Effector memory CD8-positive, alpha-beta T cell (primary cell): ENCODE data around the gene ITGAX.

ENCODE experiments used
- ATAC-seq: fragments of 150-1000 bp; cut with Tn5 transposase; replicated peaks from 2 replicates; pipeline ENCODE4 v1.10.0; 2021; ENCODE audit warnings: mild to moderate bottlenecking, moderate library complexity
- DNase-seq, 3 experiments: peaks; one replicate each; pipeline ENCODE4 v3.0.0; 2021
- H3K27ac Mint-ChIP-seq, 2 donors: one replicate each; pipeline ENCODE4 v1.8.0; 2022; ENCODE audit warnings: mild to moderate bottlenecking in 2 of 2, mixed read lengths in 2 of 2, moderate library complexity in 2 of 2
- H3K27me3 Mint-ChIP-seq, 2 donors: one replicate each; pipeline ENCODE4 v1.8.0; 2022; ENCODE audit warnings: mixed read lengths in 2 of 2
- H3K36me3 Mint-ChIP-seq: one replicate; pipeline ENCODE4 v1.8.0; 2022; ENCODE audit warnings: mild to moderate bottlenecking, moderate library complexity, mixed read lengths; ENCODE audit not compliant: insufficient read depth
- H3K4me1 Mint-ChIP-seq, 2 donors: one replicate each; pipeline ENCODE4 v1.8.0; 2022; ENCODE audit warnings: low read depth in 2 of 2, mixed read lengths in 2 of 2
- H3K4me3 Mint-ChIP-seq, 2 donors: one replicate each; pipeline ENCODE4 v1.8.0; 2022; ENCODE audit warnings: mild to moderate bottlenecking in 2 of 2, mixed read lengths in 2 of 2, moderate library complexity in 2 of 2
- H3K9me3 Mint-ChIP-seq, 2 donors: one replicate each; pipeline ENCODE4 v1.8.0; 2022; ENCODE audit warnings: mixed read lengths in 2 of 2

ITGAX gene

DNA sequence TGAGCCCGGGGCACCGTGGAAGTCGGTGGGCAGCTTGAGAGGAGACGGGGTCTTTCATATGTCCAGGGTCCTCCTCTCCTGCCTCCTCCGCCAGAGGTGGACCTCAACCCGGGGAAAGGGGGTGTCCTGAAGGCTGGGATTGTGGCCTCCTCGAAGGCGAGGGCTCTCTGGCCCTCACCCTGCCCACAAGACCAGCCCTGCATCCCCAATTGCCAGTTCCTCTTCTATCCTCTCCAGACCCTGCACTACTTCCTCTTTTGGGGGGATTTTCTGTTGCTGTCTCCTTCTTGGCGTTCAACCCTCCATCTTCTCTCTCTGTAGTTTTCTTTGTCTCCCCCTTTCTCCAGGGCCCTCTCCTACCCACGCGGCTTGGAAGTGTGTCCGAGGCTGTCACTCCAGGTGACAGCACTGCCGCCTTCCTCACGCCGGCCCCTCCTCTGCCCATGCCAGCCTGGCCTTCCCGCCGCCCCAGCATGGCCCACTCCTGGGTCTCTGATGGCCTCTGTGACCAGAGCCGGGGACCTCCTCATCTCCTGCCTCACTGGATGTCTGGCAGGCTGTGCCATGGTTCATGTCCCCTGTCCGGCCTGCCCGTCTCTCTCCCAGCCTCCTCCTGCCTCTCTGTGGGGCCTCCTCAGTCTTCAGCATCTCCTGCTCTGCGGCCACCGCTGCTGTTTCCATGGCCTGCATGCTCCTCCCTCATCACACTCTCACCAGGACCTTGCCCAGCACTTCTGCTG lies 2.4 kb upstream of the ITGAX start:
- DNase-seq (no peak), ATAC-seq (no peak)
- Mint-ChIP-seq H3K9me3 (no peaks in the 10 kb centered on the region), H3K4me3 (peak overlapping the region in 1 of 2 donors; percentile 28), H3K27ac (peak overlapping the region; percentile 9 to 71), H3K27me3 (no peaks in the 10 kb centered on the region), H3K36me3 (no peaks in the 10 kb centered on the region), H3K4me1 (peaks cover 43% of the 10 kb centered on the region in 2 donors)

DNA sequence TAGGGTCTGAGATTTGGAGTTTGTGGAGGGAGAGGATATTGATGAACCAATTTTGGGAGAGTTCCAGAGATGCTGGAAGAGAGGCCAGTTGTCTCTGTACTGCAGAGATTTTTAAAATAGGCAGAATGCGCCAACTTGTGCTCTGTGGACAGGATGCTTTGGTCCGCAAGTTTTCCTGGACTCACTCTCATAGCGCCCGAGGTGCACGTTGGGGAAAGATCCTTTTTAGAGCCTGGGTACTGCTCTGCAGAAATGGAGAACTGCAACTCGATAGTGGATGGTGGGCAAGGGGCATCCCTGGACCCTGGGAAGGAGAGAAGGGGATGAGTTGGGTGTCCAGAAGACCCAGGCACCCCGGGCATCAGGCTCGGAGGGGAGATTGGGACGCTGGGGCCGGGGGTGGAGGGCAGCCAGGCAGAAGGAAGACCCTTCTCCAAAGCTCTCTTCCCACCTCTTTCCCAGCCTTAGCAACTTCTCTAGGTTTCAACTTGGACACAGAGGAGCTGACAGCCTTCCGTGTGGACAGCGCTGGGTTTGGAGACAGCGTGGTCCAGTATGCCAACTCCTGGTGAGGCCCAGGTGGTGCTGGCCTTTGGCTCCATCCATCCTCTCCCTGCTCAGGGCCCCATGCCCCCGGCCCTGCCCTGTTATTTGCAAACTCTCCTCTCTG lies 590 bp downstream of the ITGAX start:
- Mint-ChIP-seq H3K36me3 (no peaks in the 10 kb centered on the region), H3K27ac (peak overlapping the region; percentile 74 to 95), H3K4me3 (peak overlapping the region; percentile 71 to 79)

DNA sequence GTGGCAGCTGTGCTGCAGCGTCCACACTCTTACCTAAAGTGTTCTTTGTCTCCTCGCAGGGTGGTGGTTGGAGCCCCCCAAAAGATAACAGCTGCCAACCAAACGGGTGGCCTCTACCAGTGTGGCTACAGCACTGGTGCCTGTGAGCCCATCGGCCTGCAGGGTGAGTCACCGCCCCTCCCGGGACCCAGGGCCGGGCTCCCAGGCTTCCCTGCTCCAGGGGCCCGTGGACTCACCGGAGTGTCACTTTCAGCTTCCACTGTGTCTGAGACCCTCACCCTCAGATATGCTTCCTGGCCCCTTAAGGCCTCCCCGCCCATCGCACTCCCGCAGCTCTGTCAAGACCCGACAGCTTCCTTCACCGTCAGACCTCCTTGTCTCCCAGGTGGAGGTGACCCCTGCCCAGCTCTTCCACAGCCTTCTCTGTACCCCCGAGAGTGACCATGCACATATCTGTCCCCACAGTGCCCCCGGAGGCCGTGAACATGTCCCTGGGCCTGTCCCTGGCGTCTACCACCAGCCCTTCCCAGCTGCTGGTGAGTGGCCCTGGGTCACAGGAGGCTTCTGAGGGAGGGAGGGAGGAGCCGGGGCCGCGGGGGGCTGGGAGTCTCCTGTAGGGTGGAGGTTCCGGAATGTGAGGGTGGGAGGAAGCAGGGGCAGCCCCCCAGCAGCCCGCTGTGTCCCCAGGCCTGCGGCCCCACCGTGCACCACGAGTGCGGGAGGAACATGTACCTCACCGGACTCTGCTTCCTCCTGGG lies 1.8 kb downstream of the ITGAX start:
- Mint-ChIP-seq H3K9me3 (no peaks in the 10 kb centered on the region), H3K4me1 (peaks cover 40 to 45% of the 10 kb centered on the region in 2 donors), H3K27me3 (no peaks in the 10 kb centered on the region), H3K27ac (peak overlapping the region; percentile 49 to 74), H3K36me3 (no peaks in the 10 kb centered on the region), H3K4me3 (peak overlapping the region in 1 of 2 donors; percentile 49)
- ATAC-seq (no peak), DNase-seq (no peak)

More for the DNA sequence above, 590 bp downstream of the ITGAX start:
- Mint-ChIP-seq H3K9me3 (no peaks in the 10 kb centered on the region), H3K4me1 (peaks cover 40 to 42% of the 10 kb centered on the region in 2 donors), H3K27me3 (no peaks in the 10 kb centered on the region)
- DNase-seq (no peak), ATAC-seq (no peak)

DNA sequence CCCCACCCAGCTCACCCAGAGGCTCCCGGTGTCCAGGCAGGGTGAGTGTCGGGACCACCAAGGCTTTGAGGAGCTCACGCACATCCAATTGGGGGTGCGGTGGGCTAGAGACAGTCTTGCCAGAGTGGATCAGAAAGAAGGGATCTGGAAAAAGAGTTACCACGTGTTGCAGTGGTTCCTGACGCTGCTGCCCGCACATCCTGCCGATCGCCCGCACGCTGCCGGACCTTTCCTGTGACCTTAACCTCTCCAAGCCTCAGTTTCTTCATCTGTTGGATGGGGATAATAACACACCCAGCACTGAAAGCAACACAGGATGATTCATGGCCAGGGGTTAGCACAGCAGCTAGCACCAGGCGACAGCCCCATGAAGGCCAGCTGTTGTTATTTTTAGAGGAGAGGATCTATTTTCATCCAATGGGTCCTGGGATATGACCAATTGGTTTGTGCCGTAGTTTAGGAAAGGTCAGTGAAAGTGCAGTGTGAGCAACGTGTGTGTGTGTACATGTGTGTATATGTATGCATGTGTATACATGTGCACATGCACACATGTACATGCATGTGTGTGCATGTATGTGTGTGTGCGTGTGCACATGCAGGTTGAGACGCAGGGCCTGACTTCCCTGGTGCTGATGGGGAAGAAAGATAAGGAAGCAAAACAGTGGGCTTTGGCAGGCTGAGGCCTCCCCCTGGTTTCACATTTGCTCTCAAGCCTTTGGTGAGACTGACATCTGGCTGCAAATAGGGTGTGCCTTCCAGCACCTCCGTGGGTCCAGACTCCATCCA lies 2.5 kb downstream of the ITGAX start:
- DNase-seq (no peak), ATAC-seq (no peak)
- H3K4me1 Mint-ChIP-seq = peaks cover 33 to 38% of the 10 kb centered on the region in 2 donors
- H3K27ac Mint-ChIP-seq = peak overlapping the region; percentile 74 to 89
- peak overlapping the region; percentile 23 to 26 for H3K4me3 Mint-ChIP-seq
- no peaks in the 10 kb centered on the region for H3K9me3 Mint-ChIP-seq
- no peaks in the 10 kb centered on the region for H3K27me3 Mint-ChIP-seq
- H3K36me3 Mint-ChIP-seq = no peaks in the 10 kb centered on the region

DNA sequence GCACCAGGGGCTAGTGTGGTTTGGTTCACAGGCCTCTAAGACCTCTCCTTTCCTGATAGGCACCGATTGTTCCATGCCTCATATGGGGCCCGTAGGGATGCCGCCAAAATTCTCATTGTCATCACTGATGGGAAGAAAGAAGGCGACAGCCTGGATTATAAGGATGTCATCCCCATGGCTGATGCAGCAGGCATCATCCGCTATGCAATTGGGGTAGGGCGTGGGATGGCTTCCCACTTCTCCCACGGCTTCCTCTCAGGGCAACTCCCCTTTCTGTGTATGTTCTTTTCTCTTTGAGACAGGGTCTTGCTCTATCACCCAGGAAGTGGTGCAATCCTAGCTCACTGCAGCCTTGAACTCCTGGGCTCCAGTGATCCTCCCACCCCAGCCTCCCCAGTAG lies 5.3 kb downstream of the ITGAX start:
- H3K4me1 Mint-ChIP-seq = peaks cover 27 to 32% of the 10 kb centered on the region in 2 donors
- ATAC-seq (no peak), DNase-seq (no peak)
- H3K27me3 Mint-ChIP-seq = no peaks in the 10 kb centered on the region
- no peak overlapping the region for H3K4me3 Mint-ChIP-seq
- H3K9me3 Mint-ChIP-seq = no peaks in the 10 kb centered on the region
- peak overlapping the region in 1 of 2 donors; percentile 46 for H3K27ac Mint-ChIP-seq
- H3K36me3 Mint-ChIP-seq = peaks cover 5% of the 10 kb centered on the region

DNA sequence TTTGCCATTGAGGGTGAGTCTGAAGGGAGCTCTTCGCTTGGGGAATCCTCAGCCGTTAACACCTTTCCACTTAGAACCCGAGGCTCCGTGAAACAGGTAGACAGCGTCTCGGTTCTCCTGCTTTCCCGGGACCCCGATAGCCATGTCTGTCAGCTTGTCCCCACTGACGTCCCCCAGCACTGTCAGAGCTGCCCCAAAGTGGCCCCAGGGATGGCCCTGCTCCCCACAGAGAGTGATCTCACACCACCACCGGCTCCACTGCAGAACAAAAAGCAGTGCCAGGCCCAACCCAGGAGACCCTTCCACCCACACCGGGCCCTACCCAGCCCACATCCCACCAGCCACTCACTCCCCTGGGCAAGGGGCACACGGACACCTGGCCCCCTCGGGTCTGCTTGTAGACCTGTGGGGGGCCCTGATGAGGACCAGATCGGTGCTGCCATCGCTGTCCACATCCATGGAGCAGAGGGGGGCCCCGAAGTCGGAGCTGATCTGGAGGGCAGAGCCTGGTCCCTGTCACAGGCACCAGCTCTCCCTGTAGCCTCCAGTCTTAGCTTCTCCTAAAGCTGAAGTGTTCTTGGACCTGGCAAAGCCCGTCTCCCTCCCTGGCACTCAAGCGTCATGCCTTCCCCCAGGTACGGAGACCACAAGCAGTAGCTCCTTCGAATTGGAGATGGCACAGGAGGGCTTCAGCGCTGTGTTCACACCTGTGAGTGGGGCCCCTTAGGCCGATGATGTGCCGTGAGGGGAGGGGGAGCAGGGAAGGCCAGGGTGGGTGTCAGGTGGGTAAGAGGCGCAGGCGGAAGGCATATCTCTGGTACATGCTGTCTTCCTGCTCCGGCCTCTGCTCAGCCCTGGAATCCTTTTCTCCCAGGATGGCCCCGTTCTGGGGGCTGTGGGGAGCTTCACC lies 6.5 kb downstream of the ITGAX start:
- Mint-ChIP-seq H3K4me3 (no peak overlapping the region), H3K27ac (peak overlapping the region in 1 of 2 donors; percentile 15)
- no peak for DNase-seq

DNA sequence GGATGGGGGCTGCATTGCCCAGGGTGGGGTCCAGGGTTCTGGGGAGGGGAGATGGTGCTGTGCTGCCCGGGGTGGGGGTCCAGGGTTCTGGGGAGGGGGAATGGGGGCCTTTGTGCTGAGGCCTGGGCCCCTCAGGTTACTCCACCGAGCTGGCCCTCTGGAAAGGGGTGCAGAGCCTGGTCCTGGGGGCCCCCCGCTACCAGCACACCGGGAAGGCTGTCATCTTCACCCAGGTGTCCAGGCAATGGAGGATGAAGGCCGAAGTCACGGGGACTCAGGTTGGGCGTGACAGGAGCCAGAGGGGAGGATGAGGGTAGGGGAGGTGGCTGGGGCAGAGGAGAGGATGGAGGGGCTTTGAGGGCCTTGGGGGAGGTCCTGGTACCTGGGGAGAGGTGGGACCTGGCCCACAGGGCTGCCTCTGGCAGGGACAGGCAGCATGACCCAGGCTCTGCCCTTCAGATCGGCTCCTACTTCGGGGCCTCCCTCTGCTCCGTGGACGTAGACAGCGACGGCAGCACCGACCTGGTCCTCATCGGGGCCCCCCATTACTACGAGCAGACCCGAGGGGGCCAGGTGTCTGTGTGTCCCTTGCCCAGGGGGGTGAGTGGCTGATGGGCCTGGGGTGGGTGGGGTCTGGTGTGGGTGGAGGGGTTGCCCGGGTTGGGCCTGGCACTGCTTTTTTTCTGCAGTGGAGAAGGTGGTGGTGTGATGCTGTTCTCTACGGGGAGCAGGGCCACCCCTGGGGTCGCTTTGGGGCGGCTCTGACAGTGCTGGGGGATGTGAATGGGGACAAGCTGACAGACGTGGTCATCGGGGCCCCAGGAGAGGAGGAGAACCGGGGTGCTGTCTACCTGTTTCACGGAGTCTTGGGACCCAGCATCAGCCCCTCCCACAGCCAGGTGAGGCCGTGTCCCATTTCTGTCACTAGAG lies 7.8 kb downstream of the ITGAX start:
- Mint-ChIP-seq H3K27ac (no peak overlapping the region), H3K4me3 (no peak overlapping the region), H3K27me3 (no peaks in the 10 kb centered on the region), H3K9me3 (no peaks in the 10 kb centered on the region), H3K36me3 (peaks cover 8% of the 10 kb centered on the region), H3K4me1 (peaks cover 37 to 39% of the 10 kb centered on the region in 2 donors)
- ATAC-seq (no peak), DNase-seq (no peak)

More for the DNA sequence above, 6.5 kb downstream of the ITGAX start:
- H3K4me1 Mint-ChIP-seq = peaks cover 33 to 37% of the 10 kb centered on the region in 2 donors
- no peaks in the 10 kb centered on the region for H3K27me3 Mint-ChIP-seq
- H3K36me3 Mint-ChIP-seq = peaks cover 8% of the 10 kb centered on the region
- H3K9me3 Mint-ChIP-seq = no peaks in the 10 kb centered on the region
- no peak for ATAC-seq

DNA sequence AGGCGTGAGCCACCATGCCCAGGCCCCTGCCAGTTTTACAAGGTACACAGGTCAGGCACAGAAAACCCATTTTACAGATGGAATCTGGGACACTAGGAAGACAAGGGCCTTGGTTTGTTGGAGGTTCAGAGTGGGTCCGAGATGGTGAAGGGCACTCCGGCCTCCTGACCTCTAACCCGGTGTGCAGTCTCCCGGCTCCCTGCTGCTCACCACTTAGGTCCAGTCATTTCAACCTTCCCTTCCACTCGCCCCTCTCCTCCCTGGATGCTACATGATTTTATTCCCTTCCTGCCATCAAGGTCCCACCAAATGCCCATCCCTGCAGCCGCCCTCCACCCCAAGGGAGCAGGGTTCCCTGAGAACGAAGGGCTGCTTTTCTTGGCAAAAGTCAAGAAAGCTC lies 8.7 kb downstream of the ITGAX start:
- Mint-ChIP-seq H3K27ac (peak overlapping the region; percentile 94), H3K4me3 (peak overlapping the region in 1 of 2 donors; percentile 75), H3K9me3 (no peaks in the 10 kb centered on the region), H3K36me3 (peaks cover 8% of the 10 kb centered on the region), H3K27me3 (no peaks in the 10 kb centered on the region), H3K4me1 (peaks cover 36% of the 10 kb centered on the region in 2 donors)
- ATAC-seq (no peak), DNase-seq (no peak)

DNA sequence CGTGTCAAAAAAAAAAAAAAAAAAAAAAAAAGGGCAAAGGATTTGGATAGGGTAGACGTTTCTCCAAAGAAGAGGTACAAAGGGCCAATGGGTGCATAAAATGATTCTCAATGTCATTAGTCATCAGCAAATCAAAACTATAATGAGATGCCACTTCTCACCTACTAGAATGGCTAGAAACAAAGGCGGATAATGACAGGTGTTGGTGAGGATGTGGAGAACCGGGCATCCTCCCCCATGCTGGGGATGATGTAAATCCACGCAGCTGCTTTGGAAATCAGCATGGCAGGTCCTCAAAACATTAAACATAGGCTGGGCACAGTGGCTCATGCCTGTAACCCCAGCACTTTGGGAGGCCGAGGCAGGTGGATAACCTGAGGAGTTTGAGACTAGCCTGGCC lies 9.4 kb downstream of the ITGAX start:
- Mint-ChIP-seq H3K9me3 (no peaks in the 10 kb centered on the region), H3K36me3 (peaks cover 8% of the 10 kb centered on the region), H3K27ac (peak overlapping the region; percentile 94), H3K4me1 (peaks cover 36% of the 10 kb centered on the region in 2 donors), H3K27me3 (no peaks in the 10 kb centered on the region), H3K4me3 (peak overlapping the region; percentile 69 to 75)
- ATAC-seq (peak; percentile 19), DNase-seq (no peak)

DNA sequence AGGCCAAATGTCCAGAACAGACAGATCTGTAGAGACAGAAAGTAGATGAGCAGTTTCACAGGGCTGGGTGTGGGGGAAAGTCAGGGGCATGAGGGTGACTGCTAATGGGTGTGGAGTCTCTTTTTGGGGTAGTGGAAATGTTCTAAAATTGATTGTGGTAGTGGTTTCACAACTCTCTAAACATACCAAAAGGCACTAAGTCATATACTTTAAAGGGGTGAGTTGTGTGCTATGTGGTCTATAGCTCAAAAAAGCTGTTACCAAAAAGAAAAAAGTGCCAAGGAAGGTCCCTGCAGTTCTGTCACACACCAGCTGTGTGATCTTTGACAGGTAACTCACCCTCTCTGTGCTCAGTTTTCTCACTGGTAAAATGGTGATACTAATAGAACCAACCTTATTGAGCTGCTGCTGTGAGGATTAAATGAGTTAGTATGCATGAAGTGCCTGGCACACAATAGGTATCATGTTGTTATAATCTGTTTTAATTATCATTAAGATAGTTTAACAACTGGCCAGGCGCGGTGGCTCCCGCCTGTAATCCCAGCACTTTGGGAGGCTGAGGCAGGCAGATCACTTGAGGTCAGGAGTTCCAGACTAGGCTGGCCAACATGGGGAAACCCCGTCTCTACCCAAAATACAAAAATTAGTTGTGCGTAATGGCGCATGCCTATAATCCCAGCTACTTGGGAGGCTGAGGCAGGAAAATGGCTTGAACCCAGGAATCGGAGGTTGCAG lies 10.3 kb downstream of the ITGAX start:
- peak; percentile 21 to 51 (median 31) for DNase-seq
- Mint-ChIP-seq H3K4me1 (peaks cover 34 to 36% of the 10 kb centered on the region in 2 donors), H3K36me3 (peaks cover 8% of the 10 kb centered on the region), H3K27ac (peak overlapping the region; percentile 94), H3K4me3 (peak overlapping the region; percentile 69 to 75), H3K27me3 (peaks cover 0 to under 1% of the 10 kb centered on the region in 2 donors), H3K9me3 (no peaks in the 10 kb centered on the region)
- ATAC-seq = peak; percentile 95

DNA sequence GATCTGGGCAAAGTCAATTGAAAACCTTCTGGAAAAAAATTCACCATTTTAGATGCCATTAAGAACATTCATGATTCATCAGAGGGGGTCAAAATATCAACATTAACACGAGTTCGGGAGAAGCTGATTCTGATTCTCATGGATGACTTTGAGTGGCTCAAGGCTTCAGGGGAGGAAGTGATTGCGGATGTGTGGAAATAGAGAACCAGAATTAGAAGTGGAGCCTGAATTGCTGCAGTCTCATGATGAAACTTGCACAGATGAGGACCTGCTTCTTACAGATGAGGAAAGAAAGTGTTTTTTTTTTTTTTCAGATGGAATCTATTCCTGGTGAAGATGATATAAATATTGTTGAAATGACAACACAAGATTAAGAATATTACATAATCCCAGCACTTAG lies 12.9 kb downstream of the ITGAX start:
- Mint-ChIP-seq H3K27ac (no peak overlapping the region), H3K4me1 (peaks cover 30 to 36% of the 10 kb centered on the region in 2 donors), H3K9me3 (no peaks in the 10 kb centered on the region), H3K27me3 (peaks cover 0 to 26% of the 10 kb centered on the region in 2 donors), H3K4me3 (no peak overlapping the region), H3K36me3 (peaks cover 11% of the 10 kb centered on the region)
- DNase-seq (no peak), ATAC-seq (no peak)
